HEK293 (cell line): ENCODE results near the gene ARHGEF28.

ENCODE experiments used
- ZEB2 ChIP-seq: fragments of 450-650 bp; formaldehyde crosslinking; IDR thresholded peaks from 2 replicates; pipeline ENCODE4 v1.5.1; 2016; ENCODE audit warnings: missing biosample characterization, missing genetic modification characterization
- ZNF274 ChIP-seq, 2 experiments: fragments of 200-500 bp in 1 of 2; fragments of 450-650 bp in 1 of 2; sonication (Bioruptor generic) in 1 of 2; formaldehyde crosslinking in 1 of 2; IDR thresholded peaks; 2 replicates each; pipeline versions ENCODE4 v1.5.1 to v1.6.1; 2014 to 2016; ENCODE audit warnings: borderline replicate concordance in 1 of 2, inconsistent platforms in 1 of 2, low read length in 1 of 2, missing biosample characterization in 1 of 2, missing genetic modification characterization in 1 of 2
- ZNF350 ChIP-seq: fragments of 450-650 bp; formaldehyde crosslinking; IDR thresholded peaks from 2 replicates; pipeline ENCODE4 v1.5.0; 2017; ENCODE audit warnings: missing biosample characterization, mild to moderate bottlenecking, missing genetic modification characterization
- ZNF785 ChIP-seq: fragments of 450-650 bp; formaldehyde crosslinking; IDR thresholded peaks from 2 replicates; pipeline ENCODE4 v1.5.1; 2016; ENCODE audit warnings: missing biosample characterization, missing genetic modification characterization
- TF ChIP-seq, protein P1 (sequence below): fragments of 450-650 bp; formaldehyde crosslinking; IDR thresholded peaks from 2 replicates; pipeline ENCODE4 v1.5.0; 2017; ENCODE audit warnings: missing biosample characterization, missing genetic modification characterization, borderline replicate concordance
- TF ChIP-seq, protein P2 (sequence below): fragments of 450-650 bp; formaldehyde crosslinking; IDR thresholded peaks from 2 replicates; pipeline ENCODE4 v1.5.1; 2016; ENCODE audit warnings: missing biosample characterization, missing genetic modification characterization

DNA sequence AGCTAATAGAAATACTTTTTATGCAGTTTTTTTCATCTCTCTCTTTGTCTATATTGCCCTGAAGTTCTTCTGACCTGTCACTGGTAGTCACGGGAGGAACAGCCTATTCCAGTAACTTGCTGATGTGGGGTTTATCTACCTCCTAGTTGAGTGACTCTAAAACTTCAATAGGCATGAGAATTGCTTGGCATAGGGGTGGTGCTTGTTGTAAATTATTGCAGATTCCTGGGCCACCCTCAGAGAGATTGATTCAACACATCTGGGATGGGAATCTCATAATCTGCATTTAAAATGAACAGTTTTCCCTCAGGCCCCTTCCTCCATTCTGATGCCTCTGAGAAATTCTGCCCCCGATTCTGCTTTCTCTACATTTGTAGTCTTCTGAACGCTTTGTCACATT is 184.4 kb downstream of the ARHGEF28 start:
- TF ChIP-seq ZNF350 (tag by site-specific recombination) (no peak), ZNF785 (no peak), ZEB2 (tag by site-specific recombination) (no peak), ZNF274 (IDR thresholded peaks at IDR 0.05; ENCODE audit: low read length) (no peak), ZNF274 (tag by site-specific recombination; IDR thresholded peaks at IDR 0.05; ENCODE audit: borderline replicate concordance) (no peak)
- TF ChIP-seq, protein P1, sequence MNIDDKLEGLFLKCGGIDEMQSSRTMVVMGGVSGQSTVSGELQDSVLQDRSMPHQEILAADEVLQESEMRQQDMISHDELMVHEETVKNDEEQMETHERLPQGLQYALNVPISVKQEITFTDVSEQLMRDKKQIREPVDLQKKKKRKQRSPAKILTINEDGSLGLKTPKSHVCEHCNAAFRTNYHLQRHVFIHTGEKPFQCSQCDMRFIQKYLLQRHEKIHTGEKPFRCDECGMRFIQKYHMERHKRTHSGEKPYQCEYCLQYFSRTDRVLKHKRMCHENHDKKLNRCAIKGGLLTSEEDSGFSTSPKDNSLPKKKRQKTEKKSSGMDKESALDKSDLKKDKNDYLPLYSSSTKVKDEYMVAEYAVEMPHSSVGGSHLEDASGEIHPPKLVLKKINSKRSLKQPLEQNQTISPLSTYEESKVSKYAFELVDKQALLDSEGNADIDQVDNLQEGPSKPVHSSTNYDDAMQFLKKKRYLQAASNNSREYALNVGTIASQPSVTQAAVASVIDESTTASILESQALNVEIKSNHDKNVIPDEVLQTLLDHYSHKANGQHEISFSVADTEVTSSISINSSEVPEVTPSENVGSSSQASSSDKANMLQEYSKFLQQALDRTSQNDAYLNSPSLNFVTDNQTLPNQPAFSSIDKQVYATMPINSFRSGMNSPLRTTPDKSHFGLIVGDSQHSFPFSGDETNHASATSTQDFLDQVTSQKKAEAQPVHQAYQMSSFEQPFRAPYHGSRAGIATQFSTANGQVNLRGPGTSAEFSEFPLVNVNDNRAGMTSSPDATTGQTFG: no peak
- TF ChIP-seq, protein P2, sequence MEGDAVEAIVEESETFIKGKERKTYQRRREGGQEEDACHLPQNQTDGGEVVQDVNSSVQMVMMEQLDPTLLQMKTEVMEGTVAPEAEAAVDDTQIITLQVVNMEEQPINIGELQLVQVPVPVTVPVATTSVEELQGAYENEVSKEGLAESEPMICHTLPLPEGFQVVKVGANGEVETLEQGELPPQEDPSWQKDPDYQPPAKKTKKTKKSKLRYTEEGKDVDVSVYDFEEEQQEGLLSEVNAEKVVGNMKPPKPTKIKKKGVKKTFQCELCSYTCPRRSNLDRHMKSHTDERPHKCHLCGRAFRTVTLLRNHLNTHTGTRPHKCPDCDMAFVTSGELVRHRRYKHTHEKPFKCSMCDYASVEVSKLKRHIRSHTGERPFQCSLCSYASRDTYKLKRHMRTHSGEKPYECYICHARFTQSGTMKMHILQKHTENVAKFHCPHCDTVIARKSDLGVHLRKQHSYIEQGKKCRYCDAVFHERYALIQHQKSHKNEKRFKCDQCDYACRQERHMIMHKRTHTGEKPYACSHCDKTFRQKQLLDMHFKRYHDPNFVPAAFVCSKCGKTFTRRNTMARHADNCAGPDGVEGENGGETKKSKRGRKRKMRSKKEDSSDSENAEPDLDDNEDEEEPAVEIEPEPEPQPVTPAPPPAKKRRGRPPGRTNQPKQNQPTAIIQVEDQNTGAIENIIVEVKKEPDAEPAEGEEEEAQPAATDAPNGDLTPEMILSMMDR: no peak
